CMK (cell line): ENCODE measurements around the gene DAB2.
A peak's percentile ranks its signal among the peaks of the same experiment; 100 is the strongest.
"Not testable (repeated sequence)": the region's sequence is repeated elsewhere in the genome, so short reads cannot be mapped to it uniquely, and the experiment has no call there.

Source experiments
- DNase-seq: peaks from one replicate; pipeline ENCODE4 v3.0.0-alpha.2; 2010; ENCODE audit warnings: low read depth

DAB2 gene

GRCh38 chr5:39420482-39421145 lies 4.2 kb downstream of the DAB2 start:
- peak; percentile 29 for DNase-seq

- DNase-seq: no peak
Measured at GRCh38 chr5:39419796-39420195, 5.0 kb downstream of the DAB2 start.

GRCh38 chr5:39417979-39418378 lies 6.8 kb downstream of the DAB2 start:
- DNase-seq: no peak

- DNase-seq: no peak
Measured at GRCh38 chr5:39415201-39415600, 9.6 kb downstream of the DAB2 start.

- no peak for DNase-seq
Measured at GRCh38 chr5:39414426-39414825, 10.4 kb downstream of the DAB2 start.

GRCh38 chr5:39413771-39414170 lies 11.0 kb downstream of the DAB2 start:
- DNase-seq: no peak

- DNase-seq: no peak
Measured at GRCh38 chr5:39412721-39413394, 11.9 kb downstream of the DAB2 start.

GRCh38 chr5:39411985-39412384 lies 12.8 kb downstream of the DAB2 start:
- no peak for DNase-seq

- no peak for DNase-seq
Measured at GRCh38 chr5:39411061-39411460, 13.7 kb downstream of the DAB2 start.

GRCh38 chr5:39409033-39409432 lies 15.7 kb downstream of the DAB2 start:
- DNase-seq: no peak

- no peak for DNase-seq
Measured at GRCh38 chr5:39405083-39405843, 19.5 kb downstream of the DAB2 start.

- not testable (repeated sequence) for DNase-seq
Measured at GRCh38 chr5:39403761-39404160, 21.0 kb downstream of the DAB2 start.

GRCh38 chr5:39402140-39402539 lies 22.6 kb downstream of the DAB2 start:
- DNase-seq: not testable (repeated sequence)

- DNase-seq: no peak
Measured at GRCh38 chr5:39400713-39401578, 23.8 kb downstream of the DAB2 start.

GRCh38 chr5:39399135-39400036 lies 25.4 kb downstream of the DAB2 start:
- DNase-seq: peak; percentile 20

GRCh38 chr5:39396843-39397242 lies 27.9 kb downstream of the DAB2 start:
- DNase-seq: no peak

- no peak for DNase-seq
Measured at GRCh38 chr5:39395521-39395920, 29.3 kb downstream of the DAB2 start.

GRCh38 chr5:39394946-39395345 lies 29.8 kb downstream of the DAB2 start:
- no peak for DNase-seq

GRCh38 chr5:39390945-39391344 lies 33.8 kb downstream of the DAB2 start:
- DNase-seq: no peak

GRCh38 chr5:39387293-39387692 lies 37.5 kb downstream of the DAB2 start:
- DNase-seq: no peak

- DNase-seq: no peak
Measured at GRCh38 chr5:39384271-39384670, 40.5 kb downstream of the DAB2 start.
